Measurements from ENCODE around the gene CD9. TPM values are rescaled to one million over a fixed set of nuclear protein-coding genes. Genes with fewer than 3 reads are reported as not detected.

The CD9 gene
- polyA plus RNA-seq, 2 donors, result 467 to 898 TPM

DNA sequence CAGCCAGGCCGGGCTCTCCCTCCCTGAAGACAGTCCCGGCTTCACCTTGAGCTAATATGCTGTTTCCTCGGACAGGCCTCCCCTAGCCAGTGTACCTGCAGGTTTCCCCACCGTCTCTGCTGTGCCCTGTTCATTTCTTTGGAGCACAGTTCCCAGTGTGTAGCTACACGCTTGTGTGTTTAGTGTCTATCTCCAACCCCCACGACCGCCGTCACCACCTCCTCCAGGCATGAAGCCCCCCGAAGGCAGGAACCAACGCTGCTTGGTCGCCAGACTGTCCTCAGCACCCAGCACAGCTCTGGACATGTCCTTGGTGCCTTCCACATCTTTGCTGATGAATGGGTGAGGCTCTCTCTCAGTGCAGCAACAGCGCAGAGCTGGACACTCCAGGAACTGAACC lies 84.1 kb downstream of the CD9 start:
- Histone ChIP-seq H3K27me3 (ENCODE audit: control insufficient read depth in 1 of 2, insufficient read depth in 2 of 2, low read length in 2 of 2) (no peaks in the 10 kb centered on the region), H3K4me3 (ENCODE audit: low read depth in 1 of 2, low read length in 2 of 2) (no peak overlapping the region), H3K9me3 (ENCODE audit: control insufficient read depth in 2 of 2, insufficient read depth in 1 of 2, low read depth in 1 of 2, low read length in 1 of 2) (no peaks in the 10 kb centered on the region), H3K36me3 (ENCODE audit: control insufficient read depth in 2 of 2, insufficient read depth in 2 of 2, low read length in 1 of 2) (no peaks in the 10 kb centered on the region), H3K4me1 (ENCODE audit: control insufficient read depth in 2 of 2, insufficient read depth in 2 of 2, low read length in 1 of 2) (peaks cover 5 to 13% of the 10 kb centered on the region in 2 donors), H3K27ac (ENCODE audit: low read depth in 2 of 2, low read length in 1 of 2) (no peak overlapping the region)
- WGBS, 2 donors, result 83 to 88% methylated on average over 12 of the region's 12 CpGs

DNA sequence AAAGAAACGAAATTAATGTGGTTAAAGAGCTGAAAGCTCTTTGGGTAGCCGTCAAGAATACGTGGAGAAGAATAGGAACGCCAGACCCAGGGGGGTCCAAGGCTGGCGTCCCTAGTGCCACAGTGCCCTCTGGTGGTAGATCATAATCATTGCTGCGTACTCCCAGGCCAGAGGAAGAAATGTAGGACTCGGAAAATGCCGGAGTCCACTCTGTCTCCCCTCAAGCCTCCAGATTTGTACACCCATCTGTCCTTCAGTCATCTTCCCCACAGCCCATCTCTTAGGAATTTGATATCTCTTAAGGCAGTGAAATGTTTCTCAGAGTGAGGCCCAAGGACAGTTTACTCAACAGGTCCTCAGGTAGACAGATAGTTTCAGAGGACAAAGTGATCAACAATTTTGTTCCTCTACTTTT lies 84.9 kb downstream of the CD9 start:
- Histone ChIP-seq H3K4me1 (ENCODE audit: control insufficient read depth in 2 of 2, insufficient read depth in 2 of 2, low read length in 1 of 2) (peaks cover 0 to 8% of the 10 kb centered on the region in 2 donors), H3K27me3 (ENCODE audit: control insufficient read depth in 1 of 2, insufficient read depth in 2 of 2, low read length in 2 of 2) (no peaks in the 10 kb centered on the region)
- WGBS, 2 donors, result 2 to 3% methylated on average over 8 of the region's 8 CpGs

DNA sequence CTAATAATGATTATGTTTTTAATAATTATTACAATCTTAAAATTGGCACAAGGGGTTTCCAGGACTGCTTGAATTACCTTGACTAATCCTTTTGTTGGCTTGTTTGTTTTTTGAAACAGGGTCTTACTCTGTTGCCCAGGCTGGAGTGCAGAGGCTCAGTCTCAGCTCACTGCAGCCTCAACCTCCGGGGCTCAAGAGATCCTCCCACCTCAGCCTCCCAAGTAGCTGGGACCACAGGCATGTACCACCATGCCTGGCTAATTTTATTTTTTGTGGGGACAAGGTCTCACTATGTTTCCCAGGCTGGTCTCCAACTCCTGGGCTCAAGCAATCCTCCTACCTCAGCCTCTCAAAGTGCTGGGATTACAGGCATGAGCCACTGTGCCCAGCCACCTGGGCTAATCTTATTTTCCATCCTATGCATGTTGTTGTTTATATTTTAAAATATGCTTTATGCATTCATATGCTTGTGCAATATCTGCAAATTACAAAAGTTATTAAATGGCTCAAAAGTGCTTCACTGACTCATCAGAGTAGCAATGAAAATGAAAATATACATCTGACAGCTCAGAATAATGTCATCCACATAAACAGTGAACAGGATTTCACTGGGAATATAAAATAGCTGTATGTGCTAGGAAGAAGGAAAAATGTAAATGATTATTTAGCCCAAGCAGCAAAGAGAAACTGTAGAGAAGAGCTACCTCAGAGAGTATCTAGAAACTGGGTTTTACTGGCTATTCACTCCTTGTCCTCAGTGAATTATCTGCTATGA lies 85.5 kb downstream of the CD9 start:
- no peaks in the 10 kb centered on the region for H3K27me3 ChIP-seq (ENCODE audit: control insufficient read depth in 1 of 2, insufficient read depth in 2 of 2, low read length in 2 of 2)
- 44 to 53% methylated on average over 1 of the region's 1 CpG for WGBS, 2 donors

More for the DNA sequence above, 84.9 kb downstream of the CD9 start:
- no peaks in the 10 kb centered on the region for H3K9me3 ChIP-seq (ENCODE audit: control insufficient read depth in 2 of 2, insufficient read depth in 1 of 2, low read depth in 1 of 2, low read length in 1 of 2)
- H3K27ac ChIP-seq (ENCODE audit: low read depth in 2 of 2, low read length in 1 of 2), result no peak overlapping the region
- no peaks in the 10 kb centered on the region for H3K36me3 ChIP-seq (ENCODE audit: control insufficient read depth in 2 of 2, insufficient read depth in 2 of 2, low read length in 1 of 2)
- H3K4me3 ChIP-seq (ENCODE audit: low read depth in 1 of 2, low read length in 2 of 2), result no peak overlapping the region

More for the DNA sequence above, 85.5 kb downstream of the CD9 start:
- Histone ChIP-seq H3K9me3 (ENCODE audit: control insufficient read depth in 2 of 2, insufficient read depth in 1 of 2, low read depth in 1 of 2, low read length in 1 of 2) (no peaks in the 10 kb centered on the region), H3K27ac (ENCODE audit: low read depth in 2 of 2, low read length in 1 of 2) (peak overlapping the region in 1 of 2 donors; percentile 9), H3K4me1 (ENCODE audit: control insufficient read depth in 2 of 2, insufficient read depth in 2 of 2, low read length in 1 of 2) (peaks cover 0 to 4% of the 10 kb centered on the region in 2 donors), H3K36me3 (ENCODE audit: control insufficient read depth in 2 of 2, insufficient read depth in 2 of 2, low read length in 1 of 2) (no peaks in the 10 kb centered on the region), H3K4me3 (ENCODE audit: low read depth in 1 of 2, low read length in 2 of 2) (no peak overlapping the region)

Other genes with a start within 250 kb of the CD9 start
- gene VWF, start 75.7 kb upstream of the CD9 start, polyA plus RNA-seq, result 10 to 100 TPM; 14.8 to 38.4 TPM
- 10 to 100 TPM; 25.0 to 70.3 TPM for gene PLEKHG6, start 110.3 kb downstream of the CD9 start, polyA plus RNA-seq
- 10 to 100 TPM; 41.7 to 71.4 TPM for gene TNFRSF1A, start 141.7 kb downstream of the CD9 start, polyA plus RNA-seq
- 100 to 1,000 TPM in 1 of 2 donors, 10 to 100 TPM in 1; 98.7 to 126 TPM for gene SCNN1A, start 175.2 kb downstream of the CD9 start, polyA plus RNA-seq
- gene LTBR, start 183.8 kb downstream of the CD9 start, polyA plus RNA-seq, result 10 to 100 TPM; 81.3 to 97.9 TPM
- gene CD27, start 244.6 kb downstream of the CD9 start, polyA plus RNA-seq, result under 1 TPM; 0.84 to 0.98 TPM

Data from esophagus (tissue), 2 donors.